NCI-H2107 treated with DMSO at 0.1 percent for 48 hours (cell line): ENCODE results near the gene MTHFD2L.

ENCODE experiments used
- DNase-seq: peaks from one replicate; lab custom pipeline; 2025; ENCODE audit not compliant: unreplicated experiment; lab: John Stamatoyannopoulos, UW

Gene MTHFD2L

DNA sequence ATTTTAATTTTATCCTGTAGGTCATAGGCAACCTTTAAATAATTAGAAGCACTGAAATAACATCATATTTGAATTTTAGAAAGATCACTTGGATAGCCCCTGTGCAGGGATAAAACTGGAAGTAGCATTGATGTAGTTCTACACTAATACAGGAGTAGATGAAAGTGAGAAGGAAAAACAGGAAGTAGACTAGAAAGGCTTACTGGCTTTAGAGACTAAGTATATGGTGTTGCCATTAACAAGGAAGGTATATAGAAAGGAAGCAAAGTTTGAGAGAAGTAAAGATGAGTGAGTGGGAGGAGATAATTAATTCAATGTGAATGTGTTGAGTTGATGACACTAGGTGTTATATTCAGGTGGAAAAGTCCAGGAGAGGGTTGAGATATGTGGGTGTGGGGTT, 77.2 kb downstream of the MTHFD2L start:
- DNase-seq, result no peak

DNA sequence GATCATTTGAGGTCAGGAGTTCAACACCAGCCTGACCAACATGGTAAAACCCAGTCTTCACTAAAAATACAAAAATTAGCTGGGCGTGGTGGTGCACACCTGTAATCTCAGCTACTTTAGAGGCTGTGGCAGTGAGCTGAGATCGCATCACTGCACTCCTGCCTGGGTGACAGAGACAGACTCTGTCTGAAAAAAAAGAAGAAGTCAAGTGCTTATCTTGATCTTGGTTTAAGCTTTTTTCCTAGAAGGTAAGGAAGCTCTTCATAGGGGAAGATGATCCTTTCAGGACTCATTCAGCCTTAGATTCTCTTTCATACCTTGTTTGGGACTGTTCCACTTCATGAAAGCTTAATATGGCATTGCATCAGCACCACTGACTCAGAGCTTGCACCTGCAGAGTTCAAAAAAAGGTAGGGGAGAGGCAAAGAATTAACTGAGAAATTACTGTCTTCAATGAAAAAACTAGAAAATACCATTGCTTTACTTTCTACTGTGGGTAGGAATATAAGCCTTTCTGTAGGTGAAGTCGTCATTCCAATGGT, 79.6 kb downstream of the MTHFD2L start:
- DNase-seq, result no peak

DNA sequence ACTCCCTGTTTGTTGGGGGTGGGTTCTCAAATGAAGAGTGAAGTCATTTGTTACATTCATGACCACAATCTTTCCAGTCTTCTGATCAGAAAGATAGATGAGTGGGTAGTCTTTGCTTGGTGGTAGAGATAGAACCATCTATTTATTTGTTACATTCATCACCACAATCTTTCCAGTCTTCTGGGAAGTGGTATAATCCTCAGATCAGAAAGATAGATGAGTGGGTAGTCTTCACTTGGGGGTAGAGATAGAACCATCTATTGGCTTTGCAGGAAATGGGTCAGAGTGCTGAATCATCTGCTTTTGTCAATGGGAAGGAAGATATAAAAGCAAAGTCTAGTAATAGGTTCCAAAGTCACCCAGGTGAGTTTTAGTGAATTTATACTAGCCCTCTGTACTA, 86.1 kb downstream of the MTHFD2L start:
- DNase-seq, result no peak

DNA sequence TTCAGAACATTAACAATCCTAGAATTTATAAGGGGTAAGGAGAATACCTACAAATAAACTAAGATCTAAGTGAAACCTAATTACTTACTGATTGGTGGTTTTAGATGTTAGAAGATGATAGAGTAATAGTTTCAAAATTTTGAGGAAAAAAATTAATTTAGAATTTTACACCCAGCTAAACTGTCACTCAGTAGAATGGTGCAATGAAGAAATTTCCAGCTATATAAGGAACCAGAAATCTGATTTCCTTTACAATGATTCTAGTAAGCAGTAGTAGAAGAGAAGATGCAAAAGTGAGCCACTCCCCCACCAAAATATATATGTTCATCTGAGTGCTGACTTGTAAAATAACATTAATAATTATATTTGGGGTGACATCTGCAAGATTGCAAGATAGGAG, 95.0 kb downstream of the MTHFD2L start:
- DNase-seq, result no peak

DNA sequence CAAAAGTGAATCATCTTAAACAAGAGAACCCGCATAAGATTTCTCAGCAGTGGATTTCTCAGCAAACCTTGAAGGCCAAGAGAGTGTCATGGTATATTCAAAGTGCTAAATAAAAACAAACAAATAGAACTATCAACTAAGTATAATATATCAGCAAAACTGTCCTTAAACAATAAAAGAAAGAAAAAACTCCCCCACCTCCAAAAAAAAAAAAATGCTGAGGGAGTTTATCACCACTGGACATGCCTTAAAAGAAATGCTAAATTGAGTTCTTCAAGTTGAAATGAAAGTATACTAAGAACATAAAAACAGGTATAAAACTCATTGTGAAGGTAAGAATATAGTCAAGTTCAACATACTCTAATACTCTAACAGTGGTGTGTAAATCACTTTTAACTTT, 96.5 kb downstream of the MTHFD2L start:
- DNase-seq, result no peak

DNA sequence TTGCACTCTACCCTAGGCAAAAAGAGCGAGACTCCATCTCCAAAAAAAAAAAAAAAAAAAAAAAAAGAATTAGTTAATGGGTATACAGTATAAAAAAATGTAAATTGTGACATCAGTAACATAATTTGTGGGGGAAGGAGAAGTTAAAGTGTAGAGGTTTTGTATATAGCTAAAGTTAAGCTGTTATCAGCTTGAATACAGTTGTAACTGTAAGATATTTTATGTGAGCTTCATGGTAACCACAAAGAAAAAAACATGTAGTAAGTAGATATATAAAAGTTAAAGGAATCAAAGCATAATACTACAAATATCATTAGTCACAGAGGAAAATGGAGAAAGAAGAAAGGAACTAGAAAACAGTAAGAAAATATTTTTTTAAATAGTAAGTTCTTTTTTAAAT, 97.2 kb downstream of the MTHFD2L start:
- no peak for DNase-seq

DNA sequence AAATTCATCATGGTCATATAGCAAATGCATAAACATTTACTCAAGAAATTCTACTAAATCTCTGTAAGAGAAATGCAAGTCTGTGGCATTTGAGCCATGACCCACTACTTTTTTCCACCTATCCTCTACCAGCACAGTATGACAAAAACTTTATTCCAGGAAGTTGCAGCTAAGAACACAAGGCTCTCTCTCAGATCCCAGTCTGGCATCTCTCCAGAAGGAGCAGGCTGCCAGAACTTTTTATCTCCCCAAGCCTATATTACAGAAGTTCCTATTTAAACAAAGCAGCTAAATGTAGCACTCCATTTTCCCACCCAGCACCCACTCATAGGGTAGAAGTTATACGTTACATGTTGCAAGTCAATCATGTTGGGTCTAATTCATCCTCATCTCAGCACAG, 101.0 kb downstream of the MTHFD2L start:
- DNase-seq, result no peak

DNA sequence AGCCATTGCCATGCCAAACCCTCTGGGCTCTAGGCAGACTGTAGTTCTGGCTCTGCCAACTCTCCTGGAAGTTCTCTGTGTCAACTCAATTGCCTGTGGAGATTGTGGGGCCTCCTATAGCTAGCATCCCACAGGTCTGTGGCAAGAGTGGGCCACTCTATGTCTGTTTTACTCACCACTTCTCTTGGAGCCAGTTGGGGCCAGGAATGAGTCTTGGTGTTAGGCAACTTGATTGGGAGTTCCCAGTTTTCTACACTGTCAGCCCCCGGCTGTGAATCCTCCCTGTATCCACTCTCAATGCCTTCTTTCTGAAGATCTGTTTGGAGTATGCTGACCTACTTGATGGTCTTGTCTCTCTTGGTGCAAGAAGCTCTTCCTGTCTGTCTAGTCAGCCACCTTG, 102.1 kb downstream of the MTHFD2L start:
- DNase-seq, result no peak

DNA sequence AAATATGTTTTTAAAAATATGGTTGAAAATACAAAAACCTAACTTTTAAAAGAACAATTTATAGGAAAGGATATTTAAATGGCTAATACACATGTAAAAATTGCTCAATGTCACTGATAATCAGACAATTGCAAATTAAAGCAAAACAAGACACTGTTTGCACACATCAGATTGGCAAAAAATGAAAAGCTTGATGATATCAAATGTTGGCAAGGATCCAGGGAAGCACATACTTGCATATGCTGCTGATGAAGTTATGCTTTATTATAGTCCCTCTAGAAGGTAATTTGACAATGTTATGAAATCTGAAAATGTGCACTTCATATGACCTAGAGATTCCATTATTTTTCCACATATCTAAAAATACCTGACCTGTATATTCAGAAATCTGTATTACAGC, 104.6 kb downstream of the MTHFD2L start:
- no peak for DNase-seq

DNA sequence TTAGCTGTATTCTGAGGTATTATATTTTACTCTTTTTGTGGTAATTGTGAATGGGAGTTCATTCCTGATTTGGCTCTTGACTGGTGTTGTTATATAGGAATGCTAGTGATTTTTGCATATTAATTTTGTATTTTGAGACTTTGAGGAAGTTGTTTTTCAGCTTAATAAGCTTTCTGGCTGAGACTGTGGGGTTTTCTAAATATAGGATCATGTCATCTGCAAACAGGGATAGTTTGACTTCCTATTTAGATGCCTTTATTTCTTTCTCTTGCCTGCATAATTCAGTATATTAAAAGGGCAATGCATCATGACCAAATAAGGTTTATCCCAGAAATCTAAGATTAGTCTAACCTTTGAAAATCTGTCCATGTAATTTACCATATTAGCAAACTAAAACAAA, 105.6 kb downstream of the MTHFD2L start:
- no peak for DNase-seq

DNA sequence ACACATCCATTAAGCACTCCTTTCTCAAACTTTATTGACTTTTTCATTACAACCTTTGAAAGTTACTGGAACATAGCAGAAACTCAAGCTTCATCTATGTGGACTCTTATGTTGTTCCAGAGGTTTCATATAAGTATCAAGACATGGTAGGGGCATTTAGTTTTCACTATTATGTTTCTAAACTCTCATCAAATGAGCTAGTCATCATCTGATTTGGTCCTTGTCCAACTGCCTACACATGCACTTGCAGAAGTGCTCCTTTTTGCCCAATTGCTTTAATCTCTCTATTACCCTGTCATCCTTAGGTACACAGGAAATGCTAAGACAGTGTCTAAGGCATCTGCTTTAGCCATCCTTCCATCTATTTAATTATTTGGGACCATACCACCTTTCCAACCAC, 108.2 kb downstream of the MTHFD2L start:
- no peak for DNase-seq

DNA sequence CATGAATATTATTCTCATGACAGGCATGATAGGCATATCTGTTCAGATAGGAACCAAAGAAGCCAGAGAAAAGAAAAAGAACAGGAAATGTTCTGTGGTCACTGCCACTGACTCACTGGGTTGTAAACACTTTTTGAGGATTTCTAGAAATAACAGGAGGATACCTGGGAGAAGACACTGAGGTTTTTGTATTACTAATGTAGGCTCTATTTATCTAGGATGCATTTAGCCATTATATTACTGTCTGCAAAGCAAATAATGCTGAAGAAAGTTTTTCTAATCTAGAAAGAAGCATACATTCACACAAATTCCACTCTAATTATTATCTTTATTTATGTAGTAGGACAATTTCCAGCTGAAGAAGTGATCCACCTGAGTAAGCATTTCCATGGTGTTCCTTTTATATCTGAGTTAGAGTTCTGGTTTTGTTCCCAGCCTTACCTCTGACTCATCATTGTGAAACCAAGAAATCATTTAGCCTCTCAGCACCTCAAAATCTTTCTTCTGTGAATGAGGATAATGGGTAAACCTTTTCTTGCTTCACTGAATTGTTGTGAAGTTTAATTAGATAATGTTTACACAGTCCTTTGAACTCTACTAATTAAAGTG, 110.2 kb downstream of the MTHFD2L start:
- no peak for DNase-seq

DNA sequence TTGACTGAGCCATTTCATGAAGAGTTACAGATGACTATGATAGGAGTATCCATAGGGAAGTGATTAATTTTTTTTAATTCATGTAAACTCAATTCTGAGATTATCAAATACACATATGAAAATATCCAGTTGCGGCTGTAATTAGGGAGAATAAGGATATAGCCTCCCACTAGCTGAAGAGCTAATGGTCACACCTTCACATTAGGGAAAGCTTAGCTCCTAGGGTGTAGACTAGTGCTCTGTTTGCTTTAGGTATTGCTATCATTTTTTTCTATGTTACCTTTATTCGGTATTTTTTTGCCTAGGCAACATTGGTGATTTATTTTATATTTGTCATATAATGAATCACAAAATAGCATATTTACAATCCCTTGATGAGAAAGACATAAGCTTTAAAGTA, 110.7 kb downstream of the MTHFD2L start:
- DNase-seq, result no peak

DNA sequence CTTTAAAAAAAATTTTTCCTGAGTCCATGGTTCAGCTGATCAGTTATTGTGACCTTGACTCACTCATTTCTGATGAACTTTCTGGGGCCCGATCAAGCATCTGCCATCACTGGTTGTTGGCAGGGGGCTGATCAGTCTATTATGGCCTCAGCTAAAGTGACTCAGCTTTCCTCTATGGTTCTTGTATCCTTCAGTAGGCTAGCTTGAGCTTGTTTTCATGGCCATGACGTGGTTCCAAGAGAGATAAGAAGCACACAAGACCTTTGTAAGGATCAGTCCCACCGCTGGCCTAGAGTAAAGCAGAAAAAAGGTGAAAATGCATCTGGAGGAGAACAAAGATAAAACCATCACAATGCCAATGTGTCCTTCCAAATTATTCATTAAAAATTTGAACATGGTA, 120.6 kb downstream of the MTHFD2L start:
- DNase-seq, result no peak

DNA sequence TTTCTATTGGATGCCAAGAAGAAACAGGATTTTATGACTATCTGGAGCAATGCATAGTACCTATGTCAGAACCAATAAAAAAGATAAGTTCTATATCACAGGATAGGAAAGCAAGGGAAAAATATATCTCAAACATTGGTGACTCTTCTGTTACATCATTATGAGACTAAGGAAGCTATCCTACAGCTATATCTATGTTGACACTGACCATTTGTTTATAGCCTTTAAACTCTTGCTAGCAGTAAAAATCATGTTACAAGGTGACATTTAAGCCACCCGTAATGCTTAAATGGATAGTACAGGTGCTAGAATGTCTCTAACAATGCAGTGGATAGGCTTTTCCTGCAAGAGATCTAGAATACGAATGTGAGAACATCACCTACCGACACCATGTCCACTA, 121.8 kb downstream of the MTHFD2L start:
- no peak for DNase-seq

DNA sequence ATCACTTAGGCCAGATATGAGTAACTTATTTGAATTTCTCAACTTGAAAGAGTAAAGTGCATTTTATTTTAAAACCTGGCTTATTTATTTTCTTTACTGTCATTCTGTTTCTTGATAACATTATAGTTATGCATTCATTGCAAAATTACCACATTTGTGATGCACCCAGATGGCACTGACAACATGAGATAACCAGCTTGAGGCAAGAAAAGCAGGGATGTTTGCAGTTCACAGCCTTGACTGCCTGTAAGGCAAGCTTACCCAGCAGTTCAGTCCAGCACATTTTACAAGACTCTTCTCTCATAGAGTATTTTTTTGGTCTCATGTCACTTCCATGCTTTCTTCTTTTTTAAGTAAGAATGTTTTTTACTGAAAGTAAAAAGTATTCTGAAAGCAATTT, 125.0 kb downstream of the MTHFD2L start:
- DNase-seq, result no peak

DNA sequence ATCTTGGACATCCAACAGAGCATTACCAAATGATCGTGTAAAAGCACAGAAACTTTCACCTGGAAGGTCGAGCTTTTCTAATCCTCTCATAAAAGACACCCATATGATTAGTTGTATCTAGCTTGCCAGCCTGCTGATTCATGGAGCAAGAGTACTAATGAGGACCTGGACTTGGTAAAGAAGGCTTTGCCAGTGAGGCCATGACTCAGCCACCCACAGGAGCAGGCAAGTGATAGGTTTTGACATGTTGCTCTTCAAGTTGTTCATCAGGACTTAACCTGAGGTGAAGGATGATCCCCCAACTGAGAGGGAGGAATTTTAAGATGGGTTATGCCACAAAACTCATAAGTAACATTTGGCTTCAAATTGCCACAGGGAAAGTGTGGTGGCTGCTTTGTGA, 125.7 kb downstream of the MTHFD2L start:
- DNase-seq, result no peak

DNA sequence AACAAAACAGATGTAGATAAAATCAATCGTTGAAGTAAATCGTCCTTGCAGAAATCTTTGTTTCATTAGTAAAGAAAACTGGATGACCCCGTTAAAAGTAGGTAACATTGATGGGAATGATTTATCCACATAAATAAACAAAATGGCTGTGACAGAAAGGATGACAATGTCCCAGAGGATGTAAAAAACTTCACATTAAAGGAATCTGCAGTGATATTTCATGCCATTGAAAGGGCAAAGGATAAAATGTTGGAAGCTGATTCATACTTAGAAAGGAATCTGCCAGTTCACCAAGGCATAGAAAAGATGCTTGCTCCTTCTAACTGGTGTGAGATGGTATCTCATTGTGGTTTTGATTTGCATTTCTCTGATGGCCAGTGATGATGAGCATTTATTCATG, 126.1 kb downstream of the MTHFD2L start:
- no peak for DNase-seq

DNA sequence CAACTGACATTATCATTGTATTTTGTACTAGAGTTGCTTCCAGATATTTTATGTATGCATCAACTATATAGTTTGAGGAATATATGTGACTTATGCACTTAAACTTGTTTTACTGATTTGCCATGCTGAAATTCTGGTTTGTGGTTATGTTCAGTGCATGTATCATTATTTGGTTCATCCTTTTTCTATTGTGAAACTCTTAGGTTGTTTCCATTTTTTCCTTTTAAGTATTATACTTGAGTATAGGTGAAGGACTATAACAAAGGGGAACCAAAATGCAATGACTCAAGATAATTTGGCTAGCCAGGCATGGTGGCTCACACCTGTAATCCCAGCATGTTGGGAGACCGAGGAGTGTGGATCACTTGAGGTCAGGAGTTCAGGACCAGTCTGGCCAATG, 129.2 kb downstream of the MTHFD2L start:
- no peak for DNase-seq

DNA sequence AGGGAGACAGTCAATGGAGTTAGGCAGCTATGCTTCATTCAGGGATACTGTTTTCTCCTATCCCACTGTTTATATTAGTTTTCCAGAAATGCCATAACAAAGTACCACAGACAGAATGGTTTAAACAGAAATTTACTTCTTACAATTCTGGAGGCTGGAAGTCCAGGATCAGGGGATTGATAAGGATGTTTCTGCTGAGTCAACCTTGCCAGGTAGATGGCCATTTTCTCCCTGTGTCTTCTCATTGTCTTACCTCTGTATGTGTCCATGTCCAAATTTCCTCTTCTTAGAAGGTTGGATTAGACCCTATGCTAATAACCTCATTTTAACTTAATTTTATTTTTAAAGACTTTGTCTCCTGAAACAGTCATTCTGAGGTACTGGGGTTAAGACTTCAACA, 129.9 kb downstream of the MTHFD2L start:
- no peak for DNase-seq

DNA sequence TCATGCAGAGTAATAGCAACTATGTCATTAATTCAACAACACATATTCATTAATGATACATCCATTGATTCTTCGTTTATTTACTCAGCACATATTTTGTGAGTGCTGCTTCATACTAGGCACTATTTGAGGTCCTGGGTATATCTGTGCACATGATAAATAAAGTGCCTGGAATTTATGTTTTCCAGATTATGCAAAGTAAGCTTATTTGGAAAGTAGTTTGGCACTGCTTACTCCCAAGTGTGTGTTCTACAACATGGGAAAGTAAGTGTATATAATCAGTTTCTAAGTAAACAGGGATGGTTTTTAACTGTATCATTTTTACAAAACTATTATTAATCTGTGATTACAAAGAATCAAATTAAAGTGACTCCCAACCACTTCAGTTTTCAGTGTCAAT, 133.6 kb downstream of the MTHFD2L start:
- no peak for DNase-seq

DNA sequence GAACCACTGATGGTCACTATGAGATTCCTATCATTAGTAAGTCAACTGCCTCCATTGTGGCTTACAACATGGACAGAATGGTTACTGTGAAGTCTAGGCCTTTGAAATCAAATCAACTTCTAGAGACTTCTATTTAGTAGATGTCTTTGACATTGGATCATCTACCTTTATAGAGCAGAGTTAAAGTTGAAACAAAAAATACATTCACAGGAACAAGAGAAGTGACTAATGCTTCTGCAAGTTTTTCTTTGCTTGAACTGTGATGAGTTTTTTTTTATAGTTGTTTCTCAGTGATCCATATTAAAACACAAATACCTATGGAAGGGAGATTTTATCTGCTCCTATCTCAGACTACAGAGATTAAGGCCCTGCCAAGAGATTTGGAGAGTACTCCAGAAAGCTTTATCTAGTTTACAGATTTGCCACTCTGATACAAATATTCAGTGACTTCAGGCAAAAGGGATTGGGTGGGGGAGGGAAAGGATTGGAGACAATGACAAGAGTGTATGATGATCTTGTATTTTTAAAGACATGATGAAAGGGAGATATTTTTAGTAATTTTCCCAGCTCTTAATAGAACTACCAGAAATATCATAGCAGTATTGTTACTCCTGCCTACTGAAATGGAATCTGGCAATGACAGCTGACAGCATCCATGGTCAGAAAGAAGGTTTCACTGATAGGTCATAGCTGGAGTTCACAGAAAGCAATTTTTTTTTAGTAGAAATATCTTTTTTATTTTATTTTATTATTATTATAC, 134.4 kb downstream of the MTHFD2L start:
- DNase-seq, result no peak

DNA sequence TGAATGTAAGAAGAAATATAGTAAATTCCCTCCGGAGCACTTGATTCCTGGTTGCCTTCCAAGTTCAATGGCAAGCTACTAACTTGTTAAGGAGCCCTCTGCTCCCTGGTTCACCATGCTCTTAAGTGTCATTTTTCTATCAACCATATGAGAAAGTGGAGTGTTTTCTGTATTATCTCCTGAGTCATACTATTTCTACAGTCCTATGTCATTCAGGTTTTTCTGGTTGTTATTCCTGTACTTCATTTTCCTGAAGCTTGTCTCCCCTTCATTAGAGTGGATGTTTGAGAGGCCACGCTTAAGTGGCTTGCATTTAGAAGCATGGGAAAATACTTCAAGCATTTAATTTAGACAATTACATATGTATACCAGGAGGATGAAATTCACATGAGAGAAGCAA, 135.6 kb downstream of the MTHFD2L start:
- no peak for DNase-seq
